T-helper 17 cell (primary cell): Measurements from ENCODE around the gene PLCB2. TPM values are rescaled to one million over a fixed set of nuclear protein-coding genes. Genes with fewer than 3 reads are reported as not detected.

Experiments used
- ATAC-seq: fragments of 150-1000 bp; cut with Tn5 transposase; 2 replicates; pipeline ENCODE4 v1.10.0; 2021; ENCODE audit warnings: mild to moderate bottlenecking, moderate library complexity
- DNase-seq, 3 donors: peaks; one replicate each; pipeline versions ENCODE4 v3.0.0 to v3.0.0-alpha.2; 2020 to 2021
- H3K9me3 ChIP-seq: one replicate; pipeline ENCODE4 v1.7.0; 2013; ENCODE audit warnings: low read length, mild to moderate bottlenecking; ENCODE audit not compliant: control insufficient read depth, poor library complexity, severe bottlenecking
- H3K27ac Mint-ChIP-seq: one replicate; pipeline ENCODE4 v1.8.0; 2022; ENCODE audit warnings: mild to moderate bottlenecking, moderate library complexity, mixed read lengths
- H3K27me3 Mint-ChIP-seq: one replicate; pipeline ENCODE4 v1.8.0; 2022; ENCODE audit warnings: mixed read lengths
- H3K36me3 Mint-ChIP-seq: one replicate; pipeline ENCODE4 v1.8.0; 2022; ENCODE audit warnings: low read depth, mixed read lengths
- H3K4me1 Mint-ChIP-seq: one replicate; pipeline ENCODE4 v1.8.0; 2022; ENCODE audit warnings: mild to moderate bottlenecking, mixed read lengths
- H3K4me3 Mint-ChIP-seq: one replicate; pipeline ENCODE4 v1.8.0; 2022; ENCODE audit warnings: mild to moderate bottlenecking, moderate library complexity, mixed read lengths
- total RNA-seq, 4 donors: library from RNA in 2 of 4; stranded (reverse) in 2 of 4; gene quantifications; one replicate each; pipeline ENCODE4 v1.2.3 and lab custom pipeline; 2022 to 2026

PLCB2 gene
- total RNA-seq, 2 donors from 2014 or later = 228 to 238 TPM

DNA sequence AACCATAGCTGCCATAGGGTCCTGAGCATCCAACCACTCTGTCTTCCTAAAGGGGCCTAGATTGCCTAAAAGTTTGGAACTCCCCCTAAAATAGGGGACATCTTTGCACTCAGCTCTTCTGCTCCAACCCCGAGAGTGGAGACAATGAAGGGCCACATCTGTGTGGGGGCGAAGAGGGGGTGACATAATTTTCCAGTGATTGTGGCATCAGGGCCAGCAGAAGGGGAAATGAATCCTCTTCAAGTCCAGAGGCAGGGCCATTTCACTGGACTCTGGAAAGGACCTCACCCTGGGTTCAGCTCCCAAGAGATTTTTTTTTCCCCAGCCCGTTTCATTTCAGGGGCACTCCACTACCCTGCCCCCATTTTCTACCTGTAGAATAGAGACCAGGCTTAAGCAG is 20.2 kb downstream of the PLCB2 start:
- ATAC-seq (no peak), DNase-seq (no peak)
- Mint-ChIP-seq H3K4me3 (no peak overlapping the region), H3K27ac (peak overlapping the region; percentile 74), H3K36me3 (peaks cover 2% of the 10 kb centered on the region), H3K4me1 (peaks cover 2% of the 10 kb centered on the region), H3K27me3 (no peaks in the 10 kb centered on the region)
- no peaks in the 10 kb centered on the region for H3K9me3 ChIP-seq

DNA sequence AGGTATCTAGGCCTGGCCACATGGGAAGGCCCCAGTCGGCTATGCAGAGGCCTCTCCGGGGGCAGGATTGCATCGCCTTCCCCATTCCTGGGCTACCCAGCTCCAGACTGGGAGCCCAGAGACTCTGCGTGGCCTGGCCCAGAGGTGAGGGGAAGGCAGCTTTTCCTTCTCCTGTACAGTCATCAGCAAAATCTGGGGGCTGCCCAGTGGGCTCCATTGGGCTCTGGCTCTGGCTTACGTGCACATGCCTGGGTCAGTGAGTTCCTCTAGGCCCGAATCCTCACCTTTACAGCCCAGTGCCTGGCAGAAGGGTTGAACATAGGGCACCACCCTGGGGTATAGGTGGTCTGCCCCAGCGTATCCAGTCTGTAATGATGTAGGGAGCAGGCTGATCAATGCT is 20.9 kb downstream of the PLCB2 start:
- H3K27ac Mint-ChIP-seq = no peak overlapping the region

DNA sequence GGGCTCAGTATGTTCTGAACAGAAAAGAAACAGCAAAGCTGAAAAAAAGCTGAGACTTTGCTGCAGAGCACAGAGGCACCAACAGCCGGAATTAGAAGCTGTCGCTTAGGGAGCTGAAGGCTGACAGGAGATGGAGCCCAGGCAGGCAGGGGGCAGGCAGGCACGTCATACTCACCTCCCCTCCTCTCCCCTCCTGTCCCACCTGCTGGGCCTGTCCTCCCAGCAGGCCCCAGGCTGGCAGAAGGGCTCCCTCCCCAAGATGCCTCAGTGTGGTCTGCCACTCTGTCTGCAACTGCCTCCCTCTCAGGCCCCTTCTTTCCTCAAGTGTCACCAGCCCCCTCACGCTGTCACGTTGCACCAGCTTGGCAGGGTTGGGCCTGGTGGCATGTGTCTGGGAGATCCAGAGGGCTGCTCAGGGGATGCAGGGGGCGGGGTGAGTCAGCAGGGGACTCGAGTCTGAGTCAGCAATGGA is 21.6 kb downstream of the PLCB2 start:
- Mint-ChIP-seq H3K4me3 (no peak overlapping the region), H3K27ac (peak overlapping the region; percentile 9), H3K4me1 (peaks cover 2% of the 10 kb centered on the region), H3K27me3 (peaks cover 2% of the 10 kb centered on the region), H3K36me3 (peaks cover 2% of the 10 kb centered on the region)
- ATAC-seq = no peak
- H3K9me3 ChIP-seq = no peaks in the 10 kb centered on the region
- DNase-seq = no peak

More for the DNA sequence above, 20.9 kb downstream of the PLCB2 start:
- Mint-ChIP-seq H3K36me3 (peaks cover 2% of the 10 kb centered on the region), H3K4me3 (no peak overlapping the region), H3K4me1 (peaks cover 2% of the 10 kb centered on the region), H3K27me3 (no peaks in the 10 kb centered on the region)
- no peak for DNase-seq
- H3K9me3 ChIP-seq = no peaks in the 10 kb centered on the region
- no peak for ATAC-seq

DNA sequence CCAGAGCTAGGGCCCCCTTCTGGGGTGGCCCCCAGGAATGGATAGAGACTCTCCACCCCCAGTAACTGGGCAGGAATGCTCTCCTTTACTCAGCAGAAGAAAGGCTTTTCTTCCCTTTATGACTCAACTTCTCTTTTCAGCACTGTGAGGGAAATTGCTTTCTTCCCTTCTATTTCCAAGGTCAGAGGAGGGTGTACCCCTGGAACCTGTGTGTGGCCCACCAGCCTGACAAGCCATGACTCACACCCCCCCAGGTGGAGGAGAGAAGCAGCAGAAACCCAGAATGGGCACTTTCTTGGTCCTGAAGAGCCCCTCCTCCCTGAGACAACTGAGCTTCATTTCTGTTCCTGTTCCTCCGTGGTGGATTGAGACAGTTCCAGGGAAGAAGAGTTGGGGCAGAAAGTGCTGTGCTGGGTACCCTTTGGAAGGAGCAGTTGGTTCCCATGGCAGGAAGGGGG is 22.2 kb downstream of the PLCB2 start:
- peaks cover 2% of the 10 kb centered on the region for H3K36me3 Mint-ChIP-seq
- H3K4me1 Mint-ChIP-seq = peaks cover 2% of the 10 kb centered on the region
- ATAC-seq = no peak
- H3K27ac Mint-ChIP-seq = peak overlapping the region; percentile 9
- no peaks in the 10 kb centered on the region for H3K9me3 ChIP-seq
- H3K27me3 Mint-ChIP-seq = peaks cover 7% of the 10 kb centered on the region
- no peak overlapping the region for H3K4me3 Mint-ChIP-seq
- no peak for DNase-seq

DNA sequence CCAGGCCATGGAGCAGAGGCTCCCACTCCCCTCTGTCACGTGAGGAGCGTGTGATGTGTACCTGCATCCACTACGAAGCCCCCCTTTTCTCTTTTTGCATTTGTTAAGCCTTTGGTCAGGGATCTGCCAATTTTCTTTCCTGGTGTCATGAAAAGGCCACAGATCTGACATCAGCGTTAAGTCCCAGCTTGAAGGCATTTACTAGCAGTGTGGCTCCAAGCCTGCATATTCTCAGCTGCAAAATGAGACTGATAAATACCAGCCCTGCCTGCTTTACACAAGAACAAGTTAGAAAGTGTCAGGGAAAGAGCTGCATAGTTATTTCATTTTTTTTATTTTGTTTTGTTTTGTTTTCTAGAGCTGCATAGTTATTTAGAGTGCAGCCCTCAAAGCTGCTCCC is 22.6 kb downstream of the PLCB2 start:
- no peaks in the 10 kb centered on the region for H3K9me3 ChIP-seq
- no peak for ATAC-seq
- H3K27ac Mint-ChIP-seq = no peak overlapping the region
- no peak for DNase-seq
- H3K27me3 Mint-ChIP-seq = peaks cover 12% of the 10 kb centered on the region
- no peak overlapping the region for H3K4me3 Mint-ChIP-seq
- H3K4me1 Mint-ChIP-seq = peaks cover 2% of the 10 kb centered on the region
- H3K36me3 Mint-ChIP-seq = peaks cover 2% of the 10 kb centered on the region

DNA sequence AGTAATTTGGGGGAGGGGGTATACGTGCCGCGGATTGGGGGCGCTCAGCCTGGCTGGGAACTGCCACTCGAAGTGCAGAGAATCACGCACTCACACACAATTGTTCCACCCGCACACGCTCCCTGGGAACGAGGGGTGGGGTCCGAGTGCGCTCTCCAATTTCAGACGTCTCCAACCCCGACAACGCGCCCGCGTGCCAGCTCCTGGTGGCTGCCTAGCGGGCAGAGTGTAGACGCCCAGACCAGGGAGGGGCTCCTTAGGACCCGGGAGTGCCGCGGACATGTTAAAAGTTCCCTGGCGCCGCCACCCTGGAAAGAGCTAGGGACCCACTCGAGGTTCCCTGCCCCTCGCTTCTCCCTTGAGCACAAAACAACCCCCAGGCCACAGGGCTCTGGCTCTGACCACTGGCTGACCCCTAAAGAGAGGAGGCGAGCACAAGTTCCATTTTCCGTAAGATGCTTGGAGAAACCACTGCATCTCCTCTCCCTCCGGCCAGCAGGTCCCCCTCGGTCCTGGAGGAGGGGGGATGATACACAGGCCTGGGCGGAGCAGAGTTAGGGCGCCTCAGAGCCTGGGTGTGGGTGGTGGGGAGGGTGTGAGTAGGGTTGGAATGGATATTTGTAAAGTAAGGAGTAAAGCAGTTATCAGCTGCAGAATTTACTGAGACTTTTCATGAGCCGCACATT is 24.0 kb downstream of the PLCB2 start:
- H3K27me3 Mint-ChIP-seq = peaks cover 22% of the 10 kb centered on the region
- peak overlapping the region; percentile 67 for H3K4me3 Mint-ChIP-seq
- no peak overlapping the region for H3K27ac Mint-ChIP-seq
- ATAC-seq (no peak), DNase-seq (no peak)
- no peaks in the 10 kb centered on the region for H3K9me3 ChIP-seq
- H3K36me3 Mint-ChIP-seq = no peaks in the 10 kb centered on the region
- H3K4me1 Mint-ChIP-seq = peaks cover 4% of the 10 kb centered on the region

DNA sequence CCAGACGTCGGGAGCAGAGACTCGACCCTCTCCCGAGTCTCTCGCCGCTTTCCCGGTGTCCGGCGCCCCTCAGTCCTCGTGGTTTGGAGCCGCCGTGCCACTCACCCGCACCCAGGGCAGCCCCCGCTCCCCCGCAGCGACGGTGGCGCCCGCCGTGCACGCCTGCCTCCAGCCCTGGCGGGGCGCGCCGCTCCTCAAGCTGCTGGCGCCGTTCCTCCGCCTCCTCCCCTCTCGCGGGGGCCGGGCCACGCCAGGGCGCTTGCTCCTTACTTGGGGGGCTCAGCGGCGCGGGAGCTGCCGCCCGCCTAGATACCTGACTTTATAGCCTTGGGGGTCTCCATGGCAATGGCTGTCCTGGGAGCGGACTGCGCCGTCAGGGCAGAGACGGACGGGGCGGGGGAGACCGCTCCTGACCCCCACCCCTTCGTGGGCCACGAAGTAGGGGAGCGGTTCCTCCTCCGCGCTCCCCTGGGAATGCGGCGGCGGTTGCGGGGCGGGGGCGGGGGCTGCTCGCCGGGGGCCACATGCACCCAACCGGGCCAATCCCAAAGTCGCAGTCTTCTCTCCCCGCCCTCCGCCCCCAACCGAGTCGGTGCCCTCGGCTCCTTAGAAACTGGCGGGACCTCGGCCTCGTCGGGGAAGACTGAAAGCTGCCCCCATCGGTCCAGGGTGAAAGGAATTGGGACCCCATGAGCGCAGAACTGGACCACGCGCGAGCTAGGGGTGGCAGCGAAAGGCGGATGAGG is 24.7 kb downstream of the PLCB2 start, which contains the start of gene ANKRD63:
TSS of gene ANKRD63 (minus strand) at position 196 of the 746 bp plus-strand sequence. CDS start 478 bp downstream, outside the sequence.
- H3K4me1 Mint-ChIP-seq = peaks cover 8% of the 10 kb centered on the region
- peak within 1 kb of the TSS; percentile 78 for H3K4me3 Mint-ChIP-seq
- no peaks in the 10 kb centered on the region for H3K36me3 Mint-ChIP-seq
- no peaks in the 10 kb centered on the region for H3K9me3 ChIP-seq
- DNase-seq (peak in 2 of 3 donors; percentile 15 to 24), ATAC-seq (peak; percentile 66)
- no peak within 1 kb of the TSS for H3K27ac Mint-ChIP-seq
- H3K27me3 Mint-ChIP-seq = peaks cover 29% of the 10 kb centered on the region

DNA sequence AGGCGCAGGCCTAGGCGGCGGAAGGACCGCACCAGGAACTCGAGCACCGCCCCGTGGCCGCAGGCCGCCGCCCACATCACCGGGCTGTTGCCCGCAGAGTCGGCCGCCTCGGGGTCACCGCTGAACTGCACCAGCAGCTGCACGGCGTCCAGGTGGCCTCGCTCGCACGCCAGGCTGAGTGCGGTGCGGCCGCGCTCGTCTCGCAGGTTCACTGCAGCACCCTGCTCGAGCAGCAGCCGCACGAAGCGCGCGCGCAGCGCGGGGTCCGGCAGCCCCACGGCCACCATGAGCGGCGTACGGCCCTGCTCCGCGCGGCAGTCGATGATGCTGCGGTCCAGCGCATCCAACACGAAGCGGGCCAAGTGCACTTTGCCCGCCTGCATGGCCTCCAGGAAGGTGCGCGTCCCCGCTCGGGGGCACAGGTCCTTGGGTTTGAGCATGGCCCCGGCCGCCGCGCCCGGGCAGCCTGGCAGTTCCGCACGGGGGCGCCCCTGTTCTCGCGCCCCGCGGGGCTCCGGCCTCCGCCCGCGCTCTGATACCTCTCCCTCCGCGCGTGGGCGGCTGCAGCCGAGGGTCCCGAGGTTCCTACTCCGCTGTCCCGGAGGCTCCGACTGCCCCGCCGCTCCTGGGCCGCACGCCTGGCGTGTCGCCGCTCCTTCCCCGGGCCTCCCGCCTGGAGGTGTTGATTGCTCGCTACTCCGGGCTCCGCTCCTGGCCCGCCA is 25.4 kb downstream of the PLCB2 start:
- no peaks in the 10 kb centered on the region for H3K36me3 Mint-ChIP-seq
- peak overlapping the region; percentile 78 for H3K4me3 Mint-ChIP-seq
- H3K4me1 Mint-ChIP-seq = peaks cover 8% of the 10 kb centered on the region
- ATAC-seq (peak; percentile 81), DNase-seq (peak; percentile 26 to 43 (median 39))
- no peak overlapping the region for H3K27ac Mint-ChIP-seq
- H3K9me3 ChIP-seq = no peaks in the 10 kb centered on the region
- peaks cover 36% of the 10 kb centered on the region for H3K27me3 Mint-ChIP-seq

DNA sequence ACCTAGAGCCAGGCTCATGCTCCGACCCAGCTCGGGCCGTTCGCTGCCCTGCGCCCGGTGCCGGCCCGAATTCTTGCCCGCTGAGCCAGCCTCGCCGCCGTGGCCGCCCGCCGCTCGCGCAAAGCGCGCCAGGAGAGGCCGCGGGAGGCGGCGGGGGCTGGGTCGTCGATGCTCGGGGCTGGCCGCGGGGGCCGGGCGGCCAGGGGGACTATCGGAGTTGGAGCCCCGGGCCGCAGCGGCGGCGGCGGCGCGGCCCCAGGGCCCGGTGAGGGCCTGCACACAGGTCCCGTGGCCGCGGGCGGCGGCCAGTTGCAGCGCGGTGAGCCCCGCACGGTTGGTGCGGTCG is 26.0 kb downstream of the PLCB2 start:
- DNase-seq = no peak
- Mint-ChIP-seq H3K4me1 (peaks cover 8% of the 10 kb centered on the region), H3K4me3 (peak overlapping the region; percentile 78), H3K36me3 (no peaks in the 10 kb centered on the region), H3K27me3 (peaks cover 41% of the 10 kb centered on the region), H3K27ac (no peak overlapping the region)
- ATAC-seq = no peak
- H3K9me3 ChIP-seq = no peaks in the 10 kb centered on the region

DNA sequence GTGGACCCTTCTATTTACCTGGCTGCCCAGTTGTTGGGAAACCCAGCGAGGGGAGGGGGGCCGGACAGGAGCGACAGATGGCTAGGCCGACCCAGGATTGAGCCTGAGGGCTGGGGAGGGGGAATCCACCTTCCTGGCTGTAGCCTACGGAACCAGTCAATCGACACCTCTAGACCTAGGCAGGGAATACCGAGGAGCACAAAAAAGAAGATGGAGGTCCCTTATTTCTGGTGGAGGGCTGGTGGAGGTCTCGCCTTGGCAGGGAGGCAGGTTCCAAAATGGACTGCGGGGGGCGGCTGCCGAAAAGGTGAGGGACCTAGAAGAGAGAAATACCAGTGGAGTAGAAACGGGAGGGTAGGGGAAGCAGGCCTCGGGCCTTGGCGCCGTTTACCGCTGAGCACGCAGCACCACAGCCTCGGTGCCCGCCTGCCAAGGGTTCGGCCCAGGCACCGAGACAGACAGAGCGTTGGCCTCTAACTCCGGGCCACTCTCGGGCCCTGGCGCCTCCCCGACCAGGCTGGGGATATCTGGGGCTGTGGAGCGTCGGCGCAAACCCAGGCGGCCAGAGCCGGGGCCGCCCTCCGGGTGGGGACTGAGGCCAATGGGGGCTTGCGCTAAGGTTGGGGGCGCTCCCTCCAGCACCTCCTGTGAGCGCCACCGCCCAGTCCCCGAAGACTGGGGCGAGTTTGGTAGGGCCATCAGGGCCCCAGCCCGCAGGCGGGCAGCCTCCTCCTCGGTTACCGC is 26.5 kb downstream of the PLCB2 start:
- peak overlapping the region; percentile 64 for H3K4me3 Mint-ChIP-seq
- peaks cover 46% of the 10 kb centered on the region for H3K27me3 Mint-ChIP-seq
- ATAC-seq = no peak
- H3K9me3 ChIP-seq = no peaks in the 10 kb centered on the region
- H3K4me1 Mint-ChIP-seq = peaks cover 8% of the 10 kb centered on the region
- DNase-seq = no peak
- H3K36me3 Mint-ChIP-seq = no peaks in the 10 kb centered on the region
- peak overlapping the region; percentile 21 for H3K27ac Mint-ChIP-seq

DNA sequence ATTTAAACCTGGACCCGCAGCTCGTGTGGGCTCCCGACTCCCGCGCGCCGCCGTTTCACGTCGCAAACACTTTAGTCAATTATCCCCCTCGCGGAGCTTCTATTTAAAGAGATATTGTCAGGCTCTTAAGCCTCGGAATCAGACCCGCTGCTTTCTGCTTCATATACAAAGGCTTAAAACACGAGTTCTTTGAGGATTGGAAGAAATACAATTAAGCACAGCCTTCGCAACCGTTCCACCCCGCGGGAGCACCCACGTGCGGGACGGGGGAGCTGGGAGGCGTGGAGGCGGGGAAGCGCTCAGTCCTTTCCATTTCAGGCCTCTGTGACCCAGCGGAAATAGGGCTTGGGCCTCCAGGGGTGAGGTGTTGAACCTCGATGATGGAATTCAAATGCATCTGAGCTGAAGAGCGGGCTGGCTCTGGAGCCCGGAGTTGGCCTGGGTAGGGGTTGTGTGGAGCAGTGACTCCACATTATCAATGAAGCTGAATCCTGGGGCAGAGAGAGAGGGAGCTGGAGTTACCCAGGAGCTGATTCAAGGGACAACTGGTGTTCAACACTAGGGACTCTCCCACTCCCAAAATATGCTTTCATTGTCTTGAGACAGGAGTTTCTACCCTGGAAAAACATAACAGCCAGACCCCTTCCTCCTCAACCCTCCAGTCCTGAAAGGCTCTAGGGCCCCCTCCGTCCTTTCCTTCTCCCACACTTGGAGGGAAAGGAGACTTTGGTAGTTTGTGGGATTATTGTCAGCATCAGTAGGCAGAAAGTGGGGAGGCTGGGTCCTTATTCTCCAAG is 27.3 kb downstream of the PLCB2 start:
- no peak for DNase-seq
- Mint-ChIP-seq H3K4me1 (peaks cover 8% of the 10 kb centered on the region), H3K27ac (peak overlapping the region; percentile 21), H3K27me3 (peaks cover 48% of the 10 kb centered on the region), H3K36me3 (no peaks in the 10 kb centered on the region), H3K4me3 (peak overlapping the region; percentile 31)
- ATAC-seq = no peak
- H3K9me3 ChIP-seq = no peaks in the 10 kb centered on the region
